HUDEP-2 (cell line): ENCODE results near the gene PHACTR3.

Experiments used
- DNase-seq, 76 experiments: peaks; one replicate each; lab custom pipeline; 2025; ENCODE audit not compliant: unreplicated experiment in 76 of 76; lab: John Stamatoyannopoulos, UW

Gene PHACTR3

DNA sequence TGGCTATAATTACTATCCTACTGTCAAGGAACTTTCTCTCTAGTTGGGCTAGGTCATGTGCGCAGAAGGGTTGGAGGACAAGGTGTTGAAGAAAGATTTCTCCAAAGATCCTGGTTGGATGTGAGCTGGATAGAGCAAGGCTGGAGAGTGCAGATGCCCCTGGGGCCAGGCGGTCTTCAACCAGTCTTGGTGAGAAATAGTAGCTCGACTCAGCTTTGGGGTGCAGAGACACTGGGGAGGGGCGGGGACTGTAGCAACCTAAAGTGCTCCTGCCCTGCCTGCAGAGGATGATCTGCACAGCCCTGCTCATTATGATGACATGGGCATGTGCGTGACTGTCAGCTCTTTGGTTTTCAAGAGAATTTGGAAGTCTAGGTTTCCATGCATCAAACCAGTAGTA, 35.9 kb downstream of the PHACTR3 start:
- DNase-seq: no peak

GRCh38 chr20:59643615-59644061, 39.3 kb downstream of the PHACTR3 start:
- no peak for DNase-seq

- DNase-seq: no peak
Observed at GRCh38 chr20:59644371-59644939, 40.1 kb downstream of the PHACTR3 start.

DNA sequence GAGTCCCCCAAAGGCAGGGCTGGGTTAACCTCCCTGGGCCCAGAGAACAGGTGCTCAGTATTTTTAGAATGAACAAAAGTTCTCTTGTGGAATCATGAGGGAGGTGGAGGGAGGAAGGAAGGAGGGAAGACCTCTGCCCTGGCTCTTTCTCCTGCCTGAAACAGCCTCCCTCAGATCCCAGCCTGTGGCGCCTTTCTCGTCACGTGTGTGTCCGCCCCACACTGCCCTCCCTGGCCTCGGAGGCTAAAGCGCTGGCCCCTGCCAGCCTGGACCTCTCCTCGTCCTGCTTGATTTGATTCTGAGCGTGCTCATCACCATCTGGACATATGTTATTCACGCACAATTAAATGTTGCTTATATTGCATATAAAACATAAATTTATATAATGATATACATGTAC, 40.9 kb downstream of the PHACTR3 start:
- no peak for DNase-seq

- peak in 1 of 76 experiments; percentile 1 for DNase-seq
Observed at GRCh38 chr20:59645761-59646171, 41.4 kb downstream of the PHACTR3 start.

DNA sequence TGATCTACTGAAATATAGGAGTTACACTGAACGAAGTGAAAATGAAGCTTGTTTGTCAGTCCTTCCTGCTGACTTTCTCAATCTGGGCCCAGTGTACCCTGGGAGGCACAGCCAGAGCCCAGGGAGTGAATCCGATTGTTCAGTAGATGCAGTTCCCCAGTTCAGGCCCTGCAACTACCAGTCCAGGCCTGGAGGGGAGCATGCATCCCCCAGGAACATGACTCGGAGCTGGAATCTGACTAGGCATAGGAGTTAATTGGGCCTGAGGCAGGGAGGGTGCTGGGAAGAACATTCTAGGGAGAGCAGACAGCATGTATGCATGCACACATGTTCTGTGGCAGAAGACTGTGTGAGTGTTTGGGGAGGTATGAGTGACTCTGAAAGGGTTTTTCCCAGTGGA, 42.1 kb downstream of the PHACTR3 start:
- DNase-seq: no peak

DNA sequence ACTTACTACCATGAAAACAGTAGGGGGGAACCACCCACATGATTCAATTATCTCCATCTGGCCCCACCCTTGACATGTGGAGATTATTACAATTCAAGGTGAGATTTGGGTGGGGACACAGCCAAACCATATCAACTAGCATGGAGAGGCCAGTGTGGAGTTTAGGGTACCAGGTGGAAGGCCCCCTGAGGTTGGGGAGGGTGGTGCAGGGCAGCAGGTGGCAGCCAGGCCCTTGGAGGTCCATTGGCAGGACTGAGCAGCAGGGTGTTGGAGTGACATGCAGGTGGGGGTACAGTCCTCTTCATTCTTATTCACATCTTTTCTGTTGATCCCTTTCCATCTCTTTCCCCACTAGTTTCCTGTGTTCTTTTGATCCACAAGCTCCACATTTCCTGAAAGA, 42.9 kb downstream of the PHACTR3 start:
- no peak for DNase-seq

DNA sequence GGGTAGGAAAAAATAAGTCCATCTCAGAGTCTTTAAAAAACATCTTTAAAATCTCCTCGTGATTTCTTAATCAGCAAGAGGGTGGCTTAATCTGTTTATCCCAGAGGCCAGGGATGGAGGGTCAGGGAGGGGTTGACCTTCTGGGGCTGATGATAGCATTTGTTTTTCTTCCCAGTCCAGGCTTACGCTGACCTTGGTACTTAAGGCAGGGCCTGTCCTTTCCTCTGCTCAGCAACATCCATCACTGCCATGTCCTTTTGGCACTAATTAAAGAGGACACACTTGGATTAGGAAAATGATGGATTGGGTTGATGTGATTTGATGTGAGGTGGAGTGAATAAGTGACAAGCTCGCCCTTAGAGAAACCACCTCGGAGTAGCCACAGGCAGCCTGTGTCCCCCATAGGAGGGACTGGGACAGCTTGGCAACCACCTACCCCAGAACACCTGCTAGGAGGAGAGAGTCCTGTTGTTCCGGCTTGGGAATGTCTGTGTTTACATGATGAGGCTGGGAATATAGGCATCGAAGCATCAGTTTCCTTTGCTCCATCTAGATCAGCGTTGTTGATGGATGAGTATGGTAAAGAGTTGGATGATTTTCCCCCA, 44.2 kb downstream of the PHACTR3 start:
- DNase-seq: no peak

GRCh38 chr20:59650418-59650817, 46.1 kb downstream of the PHACTR3 start:
- no peak for DNase-seq

DNA sequence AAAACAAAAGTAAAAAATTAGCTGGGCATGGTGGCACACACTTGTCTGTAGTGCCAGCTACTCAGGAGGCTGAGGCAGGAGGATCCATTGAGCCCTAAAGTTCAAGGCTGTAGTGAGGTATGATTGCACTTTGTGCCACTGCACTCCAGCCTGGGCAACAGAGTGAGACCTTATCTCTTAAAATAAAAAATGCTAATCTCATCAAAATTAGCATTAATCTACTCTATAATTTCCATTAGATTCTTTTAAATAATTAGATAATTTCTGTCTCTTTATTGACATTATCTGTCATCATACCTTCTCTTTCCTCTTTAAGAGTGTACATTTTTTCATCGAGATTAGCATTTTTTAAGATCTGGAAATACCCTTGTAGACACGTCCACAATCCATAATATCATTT, 48.0 kb downstream of the PHACTR3 start:
- no peak for DNase-seq

DNA sequence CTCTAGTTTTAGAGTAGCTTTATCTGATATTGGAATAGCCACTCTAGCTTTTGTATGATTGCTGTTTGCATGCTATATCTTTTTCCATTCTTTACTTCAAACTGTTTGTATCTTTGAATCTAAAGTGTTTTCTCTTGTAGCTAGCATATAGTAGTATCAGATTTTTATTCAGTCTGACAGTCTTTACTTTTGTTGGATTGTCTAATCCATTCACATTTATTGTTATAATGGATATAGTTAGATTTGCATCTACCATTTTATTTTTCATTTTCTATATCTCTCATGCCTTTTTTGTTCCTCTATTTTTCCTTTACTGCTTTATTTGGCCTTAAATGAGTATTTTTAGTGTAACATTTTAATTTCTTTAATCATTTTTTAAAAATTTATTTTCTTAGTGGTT, 52.1 kb downstream of the PHACTR3 start:
- no peak for DNase-seq

GRCh38 chr20:59657459-59658046, 53.2 kb downstream of the PHACTR3 start:
- DNase-seq: no peak

DNA sequence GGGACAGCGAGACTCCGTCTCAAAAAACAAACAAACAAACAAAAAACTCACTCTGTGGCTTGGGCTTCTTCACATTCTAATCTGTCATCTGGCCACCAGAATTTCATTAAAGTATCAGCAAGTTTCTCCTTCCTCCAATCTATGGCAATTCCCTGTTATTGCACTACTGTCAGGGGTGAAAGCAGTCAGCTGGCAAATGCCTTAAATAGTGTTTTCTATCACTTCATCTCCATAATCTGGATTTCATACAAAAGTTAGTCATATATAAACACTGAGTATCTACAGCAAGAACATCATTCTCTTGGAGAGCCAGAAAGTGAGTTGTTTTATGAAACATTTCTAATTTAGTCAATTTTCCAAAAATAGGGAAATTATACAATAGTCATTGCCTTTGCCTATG, 56.1 kb downstream of the PHACTR3 start:
- DNase-seq: no peak

DNA sequence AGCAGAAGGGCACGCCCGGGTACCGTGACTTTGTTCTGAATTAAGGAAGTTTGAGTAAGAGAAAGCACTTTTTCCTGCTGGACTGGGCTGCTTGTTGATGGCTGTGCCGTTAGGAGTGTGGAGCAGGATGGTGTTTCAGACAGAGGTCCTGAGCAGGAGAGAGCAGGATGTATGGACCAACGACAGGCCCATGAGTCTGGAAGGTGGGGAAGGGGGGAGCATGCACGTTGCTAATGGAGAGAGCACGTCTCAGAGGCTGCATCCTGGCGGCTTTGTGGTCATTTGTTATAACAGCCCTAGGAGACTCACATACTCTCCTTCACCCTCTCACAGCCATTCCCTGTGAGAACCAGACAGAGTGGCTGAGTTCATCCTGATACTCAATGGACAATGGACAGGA, 56.8 kb downstream of the PHACTR3 start:
- no peak for DNase-seq

GRCh38 chr20:59661621-59662020, 57.3 kb downstream of the PHACTR3 start:
- no peak for DNase-seq

GRCh38 chr20:59662161-59662560, 57.8 kb downstream of the PHACTR3 start:
- DNase-seq: no peak

GRCh38 chr20:59662856-59663512, 58.6 kb downstream of the PHACTR3 start:
- no peak for DNase-seq

DNA sequence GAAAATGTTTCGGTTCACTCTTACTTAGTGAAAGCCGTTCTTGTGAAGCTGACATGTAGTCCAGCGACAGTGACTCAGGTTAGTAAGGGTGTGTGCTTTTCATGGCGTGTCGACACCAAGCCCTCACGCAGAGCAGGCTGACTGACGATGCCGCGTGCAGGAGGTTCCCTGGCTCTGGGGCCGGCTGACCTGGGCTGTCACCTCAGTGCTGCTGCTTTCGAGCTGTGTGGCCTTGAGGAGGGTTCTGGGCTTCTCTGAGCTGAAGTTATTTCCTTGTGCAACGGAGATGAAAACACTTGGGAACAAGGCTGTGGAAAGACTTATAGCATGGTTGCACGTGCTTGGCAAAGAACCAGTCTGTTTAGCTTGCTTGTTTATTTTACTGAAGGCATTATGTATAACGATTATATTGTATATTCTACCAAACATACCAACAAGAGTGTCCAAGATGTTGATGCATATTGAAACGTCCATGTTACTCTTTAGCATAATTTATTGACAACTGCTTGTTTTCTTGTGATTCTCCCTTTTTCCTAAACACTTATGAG, 59.2 kb downstream of the PHACTR3 start:
- DNase-seq: no peak

DNA sequence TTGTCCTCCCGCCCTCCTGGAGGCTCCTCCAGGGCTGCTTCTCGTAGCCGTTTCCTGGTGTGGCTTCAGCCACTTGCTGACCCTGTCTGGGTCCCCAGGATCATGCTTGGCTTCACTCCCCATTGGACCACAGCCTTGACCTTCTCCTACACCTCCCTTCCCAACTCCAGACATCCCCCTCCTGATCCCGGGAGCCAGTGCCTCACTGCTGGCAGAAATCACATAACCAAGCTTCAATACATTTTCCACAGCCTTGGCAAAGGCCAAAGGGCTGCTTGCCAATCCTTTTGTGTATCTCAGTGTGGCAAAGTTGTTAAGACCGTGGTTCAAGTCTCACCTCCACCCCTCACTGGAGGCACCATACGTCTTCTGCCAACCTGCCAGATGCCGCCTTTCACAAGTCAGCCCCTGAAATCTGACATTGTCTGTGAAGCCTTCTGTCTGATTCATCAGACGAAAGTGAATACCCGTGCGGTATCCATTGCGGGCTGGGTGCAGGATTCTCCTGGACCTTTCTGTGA, 60.1 kb downstream of the PHACTR3 start:
- DNase-seq: no peak

DNA sequence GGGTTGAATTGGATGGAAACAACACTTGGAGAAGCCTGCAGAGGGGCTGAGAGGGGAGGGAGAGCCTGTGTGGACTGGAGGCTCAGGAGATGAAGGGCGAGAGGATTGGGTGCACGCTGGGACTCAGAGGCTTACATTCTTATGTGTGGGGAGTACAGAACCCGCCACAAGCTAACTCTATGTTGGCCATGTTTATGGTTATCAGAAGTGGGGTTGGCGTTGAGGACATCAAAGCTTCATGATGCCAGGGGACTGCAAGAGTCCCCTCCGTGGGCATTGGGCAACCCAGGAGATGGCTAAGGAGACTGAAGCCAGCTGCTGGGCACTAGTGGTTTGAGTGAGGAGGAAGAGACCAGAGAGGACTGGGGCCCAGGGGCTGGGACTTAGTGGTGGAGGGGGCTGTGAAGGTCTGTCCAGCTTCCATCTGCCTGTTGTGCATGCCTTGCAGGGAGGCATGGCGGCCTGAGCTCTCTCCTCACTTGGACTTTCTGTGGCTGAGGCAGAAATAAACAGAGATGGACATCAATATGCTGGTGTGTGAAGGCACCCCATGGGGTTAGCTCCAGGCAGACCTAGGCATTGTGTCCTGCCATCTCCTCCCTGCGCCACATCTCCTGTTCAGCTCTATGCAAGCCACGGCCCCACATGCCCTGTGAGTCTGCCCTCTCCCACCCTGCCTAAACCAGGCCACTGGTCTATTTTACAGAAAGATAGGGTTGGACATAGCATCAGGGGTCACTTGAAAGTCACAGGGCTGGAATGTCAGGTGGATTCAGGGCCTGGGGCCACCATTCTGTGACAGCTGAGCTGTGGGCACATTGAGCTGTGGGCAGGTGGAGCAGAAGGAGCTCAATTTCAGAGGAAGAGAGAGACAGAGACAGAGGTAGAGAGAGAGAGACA, 61.6 kb downstream of the PHACTR3 start:
- no peak for DNase-seq
